ENCODE measurements around the gene TSPAN31.

TSPAN31 gene

DNA sequence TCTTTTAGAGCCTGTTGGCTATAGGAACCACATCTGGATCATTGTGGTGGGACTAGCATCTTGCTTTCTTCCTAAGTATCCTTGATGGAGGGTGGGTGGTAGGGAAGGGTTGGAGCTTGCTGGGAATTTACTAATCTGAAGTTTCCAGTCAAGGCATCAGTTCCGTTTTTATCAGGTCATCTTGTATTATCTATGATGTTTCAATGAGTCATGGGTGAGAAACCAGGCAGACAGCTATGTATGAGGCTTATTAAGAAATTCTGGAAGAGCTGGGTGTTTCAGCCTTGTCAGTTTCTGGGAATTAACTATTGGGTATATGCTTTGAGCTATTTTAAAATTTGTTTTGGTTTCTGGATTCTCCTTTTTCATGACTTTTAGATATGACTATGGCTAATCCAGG is 49.1 kb downstream of the TSPAN31 start:
- DNase-seq (ENCODE audit: low read depth), result peak; percentile 82

DNA sequence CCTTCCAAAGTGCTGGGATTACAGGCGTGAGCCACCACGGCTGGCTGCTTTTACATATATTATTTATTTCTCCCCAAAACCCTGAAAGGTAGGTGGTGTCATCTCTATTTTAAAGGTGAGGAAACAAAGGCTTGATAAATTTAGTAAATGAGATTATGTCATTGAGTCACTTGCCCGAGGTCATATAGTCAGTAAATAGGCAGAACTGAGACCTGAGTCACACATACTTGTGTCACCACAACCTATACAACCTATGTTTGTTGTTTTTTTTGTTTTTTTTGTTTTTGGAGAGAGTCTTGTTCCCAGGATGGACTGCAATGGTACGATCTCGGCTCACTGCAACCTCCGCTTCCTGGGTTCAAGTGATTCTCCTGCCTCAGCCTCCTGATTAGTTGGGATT is 50.5 kb downstream of the TSPAN31 start:
- DNase-seq (ENCODE audit: low read depth), result no peak

DNA sequence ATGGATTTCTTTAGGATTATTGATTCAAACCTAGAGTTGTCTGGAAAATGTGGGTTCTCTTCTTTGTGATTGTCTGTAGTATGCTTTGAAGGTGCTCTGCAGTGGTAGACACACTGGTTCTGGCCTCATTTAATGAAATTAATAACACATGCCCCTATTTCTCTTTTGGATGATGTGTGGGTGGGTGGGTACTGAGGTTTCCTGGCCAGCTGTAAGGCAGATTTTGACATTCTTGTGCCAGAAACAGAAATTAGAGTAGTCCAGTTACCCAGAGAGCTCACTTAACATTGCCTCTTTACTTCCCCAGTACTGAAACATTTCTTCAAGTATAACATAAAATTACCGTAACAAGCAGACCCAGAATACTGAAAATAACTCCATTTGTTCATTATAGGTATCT is 52.2 kb downstream of the TSPAN31 start:
- DNase-seq (ENCODE audit: low read depth), result no peak

DNA sequence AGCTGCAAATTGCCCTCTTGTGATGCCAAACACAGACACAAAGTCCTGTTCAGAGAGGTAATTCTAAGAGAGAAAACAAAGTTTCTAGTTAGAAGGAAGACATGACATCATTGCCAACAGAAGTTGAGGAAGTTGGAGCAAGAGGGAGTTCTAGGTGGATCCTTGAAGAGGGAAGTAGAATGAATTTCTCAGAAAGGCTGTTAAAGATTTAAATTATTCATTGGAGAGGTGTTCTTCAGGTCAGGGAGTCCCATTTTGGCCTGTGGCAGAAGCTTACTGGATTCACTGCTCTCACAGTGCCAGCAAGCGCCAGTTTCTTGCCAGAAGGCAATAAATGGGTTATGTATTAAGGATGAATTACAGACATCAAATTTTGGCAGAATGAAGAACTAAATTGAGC is 53.1 kb downstream of the TSPAN31 start:
- DNase-seq (ENCODE audit: low read depth), result no peak
